GM18870 (cell line): ENCODE data around the gene OR1L8.
"Not testable (repeated sequence)": the region's sequence is repeated elsewhere in the genome, so short reads cannot be mapped to it uniquely, and the experiment has no call there.

Source experiments
- ATAC-seq: cut with Tn5 transposase; IDR thresholded peaks from one replicate; pipeline ENCODE4 v1.9.1; 2021; ENCODE audit warnings: moderate library complexity; ENCODE audit not compliant: unreplicated experiment

Gene OR1L8, protein sequence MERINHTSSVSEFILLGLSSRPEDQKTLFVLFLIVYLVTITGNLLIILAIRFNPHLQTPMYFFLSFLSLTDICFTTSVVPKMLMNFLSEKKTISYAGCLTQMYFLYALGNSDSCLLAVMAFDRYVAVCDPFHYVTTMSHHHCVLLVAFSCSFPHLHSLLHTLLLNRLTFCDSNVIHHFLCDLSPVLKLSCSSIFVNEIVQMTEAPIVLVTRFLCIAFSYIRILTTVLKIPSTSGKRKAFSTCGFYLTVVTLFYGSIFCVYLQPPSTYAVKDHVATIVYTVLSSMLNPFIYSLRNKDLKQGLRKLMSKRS

GRCh38 chr9:122583284-122583683 is at the start of gene OR1L8:
Gene OR1L8, minus strand, starts transcription at chr9:122583384. Its CDS starts 14,907 bp downstream, at chr9:122568477.
- not testable (repeated sequence) for ATAC-seq

DNA sequence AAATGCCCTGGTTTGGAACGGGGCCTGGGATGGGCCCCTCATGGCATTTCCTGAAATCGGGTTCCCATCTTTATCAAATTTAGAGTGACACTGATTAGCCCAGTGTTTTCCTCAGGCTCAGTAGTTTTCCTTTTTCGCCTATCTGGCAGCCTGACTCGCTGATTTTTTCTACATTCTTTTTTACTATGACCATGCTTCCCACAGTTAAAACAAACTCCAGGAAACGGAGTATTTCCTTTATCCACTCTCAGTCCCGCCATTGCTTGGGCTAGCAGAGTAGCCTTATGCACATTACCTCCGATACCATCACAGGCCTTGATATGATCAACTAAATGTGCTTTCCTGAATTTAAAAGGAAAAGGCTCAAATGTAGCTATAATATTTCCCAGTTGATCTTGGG is 36.8 kb upstream of the OR1L8 start:
- ATAC-seq: no peak

GRCh38 chr9:122614362-122614761 is 31.2 kb upstream of the OR1L8 start, which contains the start of gene OR1Q1:
Gene OR1Q1, plus strand, starts transcription at chr9:122614738. Its CDS starts 0 bp downstream, at chr9:122614738.
- no peak for ATAC-seq

DNA sequence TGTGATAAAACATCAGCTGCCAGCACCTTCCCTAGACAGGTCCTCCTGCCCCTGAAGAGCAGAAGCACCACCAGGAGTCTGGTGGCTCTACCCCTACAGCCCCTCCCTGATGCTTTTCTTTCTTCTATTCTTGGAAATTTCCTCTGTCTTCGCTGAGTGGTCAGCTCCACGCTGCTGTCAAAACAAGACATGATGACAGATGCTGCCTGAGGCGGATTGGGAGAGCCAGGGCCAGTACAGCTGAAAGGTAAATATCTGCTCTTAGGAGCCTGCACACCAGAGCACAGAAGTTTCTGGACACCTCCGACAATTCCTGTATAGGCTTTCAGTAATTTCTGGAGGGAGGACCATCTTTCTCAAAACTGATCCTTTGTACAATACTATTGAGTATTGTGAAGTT is 26.6 kb upstream of the OR1L8 start:
- no peak for ATAC-seq

GRCh38 chr9:122606587-122606986 is 23.4 kb upstream of the OR1L8 start:
- ATAC-seq: no peak

GRCh38 chr9:122605691-122606090 is 22.5 kb upstream of the OR1L8 start:
- ATAC-seq: no peak

- ATAC-seq: no peak
Measured at GRCh38 chr9:122580360-122580759, 2.8 kb downstream of the OR1L8 start.

GRCh38 chr9:122579874-122580273 is 3.3 kb downstream of the OR1L8 start:
- ATAC-seq: no peak

DNA sequence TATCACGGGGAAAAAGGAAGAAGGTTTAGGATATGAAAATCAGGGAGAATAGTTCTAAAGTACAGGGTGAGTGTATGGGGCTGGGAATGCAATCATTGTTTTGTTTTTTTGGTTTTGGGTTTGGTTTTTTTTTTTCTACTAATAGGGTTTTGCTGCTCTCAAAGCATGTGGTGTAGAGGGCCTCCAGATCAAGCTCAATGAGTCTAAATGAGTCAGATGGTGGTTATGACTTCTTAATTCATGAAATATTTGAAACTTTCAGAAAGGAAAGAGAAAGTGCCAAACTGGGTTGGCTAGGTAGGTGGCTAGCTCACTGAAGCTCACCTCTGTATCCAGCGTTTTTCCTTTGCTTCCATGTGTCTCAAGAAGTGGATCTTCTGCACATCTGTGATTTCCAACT is 10.7 kb downstream of the OR1L8 start:
- no peak for ATAC-seq

DNA sequence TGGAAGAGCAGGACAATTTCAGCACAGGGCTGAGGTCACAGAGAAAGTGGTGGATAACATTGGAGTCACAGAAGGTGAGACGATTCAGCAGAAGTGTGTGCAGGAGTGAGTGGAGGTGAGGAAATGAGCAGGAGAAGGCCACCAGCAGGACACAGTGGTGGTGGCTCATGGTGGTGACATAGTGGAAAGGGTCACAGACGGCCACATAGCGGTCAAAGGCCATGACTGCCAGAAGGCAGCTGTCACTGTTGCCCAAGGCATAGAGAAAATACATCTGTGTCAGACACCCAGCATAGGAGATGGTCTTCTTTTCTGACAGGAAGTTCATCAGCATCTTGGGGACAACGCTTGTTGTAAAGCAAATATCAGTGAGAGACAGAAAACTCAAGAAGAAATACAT is 15.3 kb downstream of the OR1L8 start:
- no peak for ATAC-seq

DNA sequence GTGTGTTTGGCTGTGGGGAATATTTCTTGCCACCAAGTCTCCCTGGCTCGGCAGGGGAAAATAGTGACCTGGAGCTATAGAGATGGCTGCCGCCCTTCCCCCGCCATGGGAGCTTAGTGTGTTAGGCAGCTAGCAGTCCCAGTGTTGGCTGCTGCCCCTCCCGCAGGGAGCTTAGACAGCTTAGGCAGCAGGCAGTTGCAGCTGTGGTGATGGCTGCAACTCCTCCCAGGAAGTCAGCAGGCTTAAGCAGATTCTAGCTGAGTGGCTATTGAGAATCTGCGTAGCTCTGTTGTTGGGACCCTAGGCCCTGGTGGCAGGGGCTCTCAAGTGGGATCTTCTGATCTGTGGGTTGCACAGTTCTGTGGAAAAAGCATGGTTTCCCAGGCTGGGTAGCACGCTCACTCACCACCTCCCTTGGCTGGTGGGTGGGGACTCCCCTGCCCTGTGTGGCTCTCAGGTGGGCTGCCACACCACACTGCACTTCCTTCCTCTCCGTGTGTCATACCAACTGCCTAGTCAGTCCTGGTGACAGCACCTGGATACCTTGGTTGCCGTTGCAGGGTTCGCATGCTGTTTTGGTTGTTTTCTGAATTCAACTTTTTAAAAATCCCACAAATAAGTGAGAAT is 20.9 kb downstream of the OR1L8 start:
- ATAC-seq: no peak

DNA sequence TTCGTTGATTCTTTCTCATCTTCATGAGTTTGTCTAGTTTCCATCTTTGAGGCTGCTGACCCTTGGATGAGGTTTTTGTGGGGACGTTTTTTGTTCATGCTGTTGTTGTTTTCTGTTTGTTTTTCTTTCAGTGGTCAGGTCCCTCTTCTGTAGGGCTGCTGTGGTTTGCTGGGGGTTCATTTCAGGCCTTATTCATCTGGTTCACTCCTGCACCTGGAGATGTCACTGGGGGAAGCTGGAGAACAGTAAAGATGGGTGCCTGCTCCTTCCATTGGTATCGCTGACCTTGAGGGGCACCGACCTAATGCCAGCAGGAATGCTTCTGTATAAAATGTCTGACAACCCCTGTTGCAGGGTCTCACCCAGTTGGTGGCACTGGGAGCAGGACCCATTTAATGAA is 21.7 kb downstream of the OR1L8 start:
- no peak for ATAC-seq

DNA sequence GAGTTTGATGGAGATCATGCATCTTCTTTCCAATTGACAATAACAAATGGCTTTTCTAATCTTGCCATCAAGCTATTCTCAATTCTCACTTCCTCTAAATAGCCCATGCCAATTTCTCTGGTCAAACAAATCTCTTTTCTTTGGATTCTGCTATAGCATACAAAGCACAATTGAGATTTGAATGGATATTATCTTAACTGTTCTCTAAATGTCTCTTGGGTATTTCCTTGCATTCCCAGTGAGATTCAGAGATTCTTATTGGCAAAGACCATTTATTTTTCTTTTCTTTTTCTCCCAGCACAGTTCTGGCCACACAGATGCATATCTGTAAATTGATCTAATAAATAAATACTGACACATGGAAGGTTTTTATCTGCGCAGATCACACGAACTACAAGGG is 30.4 kb downstream of the OR1L8 start, which contains the start of gene OR1N2:
TSS of gene OR1N2 (plus strand) at position 301 of the 400 bp plus-strand sequence. CDS start 100 bp downstream, outside the sequence.
- ATAC-seq: no peak

GRCh38 chr9:122551371-122551770 is 31.8 kb downstream of the OR1L8 start:
- ATAC-seq: no peak

GRCh38 chr9:122546196-122546595 is 37.0 kb downstream of the OR1L8 start:
- ATAC-seq: no peak

- ATAC-seq: no peak
Measured at GRCh38 chr9:122538757-122539156, 44.4 kb downstream of the OR1L8 start.

DNA sequence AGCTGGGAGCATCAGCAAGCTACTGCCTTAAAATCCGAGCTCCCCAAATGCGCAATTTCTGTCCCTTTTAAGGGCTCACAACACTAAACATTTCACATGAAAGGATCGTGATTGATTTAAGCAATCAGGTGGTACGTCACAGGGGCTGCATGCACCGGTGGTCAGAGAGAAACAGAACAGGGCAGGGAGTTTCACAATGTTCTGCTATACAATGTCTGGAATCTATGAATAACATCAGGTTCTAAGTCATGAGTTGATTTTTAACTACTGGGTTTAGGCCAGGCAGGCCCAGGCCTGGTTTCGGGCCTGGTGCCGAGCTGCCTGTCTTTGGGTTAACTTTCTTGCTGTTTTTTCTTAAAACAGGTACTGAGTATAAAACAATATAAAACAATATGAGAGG is 46.1 kb downstream of the OR1L8 start:
- not testable (repeated sequence) for ATAC-seq

DNA sequence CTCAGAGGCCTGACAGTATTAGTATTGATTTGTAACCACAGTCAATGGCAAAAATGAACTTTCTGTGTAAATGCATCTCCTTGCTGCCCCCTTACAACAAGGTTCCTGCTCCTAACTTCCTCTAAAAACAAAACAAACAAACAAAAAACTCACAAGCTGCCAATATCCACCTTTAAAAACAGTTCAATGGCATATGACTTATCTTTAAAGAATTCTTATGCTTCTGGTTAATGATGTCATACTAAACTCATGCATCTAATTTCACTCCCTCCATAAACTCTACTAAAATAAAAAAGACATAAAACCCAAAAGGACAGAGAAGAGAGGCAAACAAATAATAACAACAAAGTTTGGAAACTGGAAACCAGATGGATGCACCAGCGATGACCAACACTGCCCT is 47.0 kb downstream of the OR1L8 start:
- no peak for ATAC-seq

DNA sequence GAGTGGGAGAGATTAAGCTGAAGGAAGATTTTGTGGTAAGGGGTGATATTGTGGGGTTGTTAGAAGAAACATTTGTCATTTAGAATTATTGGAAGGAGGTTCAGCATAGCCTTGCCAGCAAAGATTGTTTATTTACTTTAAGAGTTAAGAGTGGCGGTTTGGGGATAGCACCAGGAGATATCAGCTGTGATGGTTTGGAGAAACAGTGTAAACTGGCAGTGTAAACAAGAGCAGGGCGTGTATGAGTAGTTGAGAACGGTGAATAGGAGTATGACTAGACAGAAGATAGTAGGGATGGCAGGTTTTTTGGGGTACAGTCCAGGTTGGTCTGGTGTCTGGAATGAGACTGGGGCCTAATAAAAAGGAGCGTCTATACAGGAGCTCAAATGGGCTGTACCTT is 52.0 kb downstream of the OR1L8 start:
- not testable (repeated sequence) for ATAC-seq

- ATAC-seq: no peak
Measured at GRCh38 chr9:122527193-122527592, 56.0 kb downstream of the OR1L8 start, which contains the start of gene OR1N1. Gene OR1N1, minus strand, starts transcription at chr9:122527293. Its CDS starts 0 bp downstream, at chr9:122527293.

- ATAC-seq: no peak
Measured at GRCh38 chr9:122526602-122527001, 56.6 kb downstream of the OR1L8 start.

DNA sequence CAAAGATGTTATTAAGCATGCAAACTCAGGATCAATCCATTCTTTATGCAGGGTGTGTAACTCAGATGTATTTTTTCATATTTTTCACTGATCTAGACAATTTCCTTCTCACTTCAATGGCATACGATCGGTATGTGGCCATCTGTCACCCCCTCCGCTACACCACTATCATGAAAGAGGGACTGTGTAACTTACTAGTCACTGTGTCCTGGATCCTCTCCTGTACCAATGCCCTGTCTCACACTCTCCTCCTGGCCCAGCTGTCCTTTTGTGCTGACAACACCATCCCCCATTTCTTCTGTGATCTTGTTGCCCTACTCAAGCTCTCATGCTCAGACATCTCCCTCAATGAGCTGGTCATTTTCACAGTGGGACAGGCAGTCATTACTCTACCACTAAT is 63.8 kb downstream of the OR1L8 start:
- ATAC-seq: no peak
